ENCODE data around the gene DNLZ. TPM values are rescaled to one million over a fixed set of nuclear protein-coding genes. Genes with fewer than 3 reads are reported as not detected.

Gene DNLZ
- total and polyA plus RNA-seq, 8 donors: 4.2 to 18.8 (median 8.8) TPM

- H3K9me3 ChIP-seq: no peaks in the 10 kb centered on the region
- peaks cover 0 to 20% of the 10 kb centered on the region in 2 donors for H3K36me3 ChIP-seq
- H3K27me3 ChIP-seq: no peaks in the 10 kb centered on the region
- ATAC-seq: no peak
- no peaks in the 10 kb centered on the region for H3K4me1 ChIP-seq
- no peak for TF ChIP-seq CTCF (IDR thresholded peaks at IDR 0.05)
- DNase-seq: no peak
- no peak overlapping the region for H3K4me3 ChIP-seq
- intact Hi-C loops (cut with DNase I): no loop called here
- H3K27ac ChIP-seq: no peak overlapping the region
Measured at GRCh38 chr9:136334541-136334940, 29.0 kb downstream of the DNLZ start.

GRCh38 chr9:136333486-136333885 lies 30.1 kb downstream of the DNLZ start:
- no peak for ATAC-seq
- Histone ChIP-seq H3K27me3 (peaks cover 0 to 6% of the 10 kb centered on the region in 2 donors), H3K4me3 (no peak overlapping the region), H3K36me3 (peaks cover 0 to 20% of the 10 kb centered on the region in 2 donors), H3K4me1 (peaks cover 3 to 7% of the 10 kb centered on the region in 2 donors), H3K27ac (no peak overlapping the region), H3K9me3 (no peaks in the 10 kb centered on the region)
- TF ChIP-seq CTCF (IDR thresholded peaks at IDR 0.05): no peak
- intact Hi-C loops (cut with DNase I): no loop called here
- DNase-seq: no peak

GRCh38 chr9:136333045-136333444 lies 30.5 kb downstream of the DNLZ start:
- peaks cover 0 to 10% of the 10 kb centered on the region in 2 donors for H3K27me3 ChIP-seq
- peaks cover 0 to 20% of the 10 kb centered on the region in 2 donors for H3K36me3 ChIP-seq
- intact Hi-C loops (cut with DNase I): no loop called here
- no peak overlapping the region for H3K27ac ChIP-seq
- ATAC-seq: no peak
- DNase-seq: no peak
- no peaks in the 10 kb centered on the region for H3K9me3 ChIP-seq
- peaks cover 7 to 11% of the 10 kb centered on the region in 2 donors for H3K4me1 ChIP-seq
- no peak for TF ChIP-seq CTCF (IDR thresholded peaks at IDR 0.05)
- no peak overlapping the region for H3K4me3 ChIP-seq

GRCh38 chr9:136332482-136332983 lies 31.0 kb downstream of the DNLZ start:
- Histone ChIP-seq H3K27me3 (peaks cover 0 to 16% of the 10 kb centered on the region in 2 donors), H3K4me1 (peaks cover 10 to 16% of the 10 kb centered on the region in 2 donors), H3K36me3 (peaks cover 0 to 17% of the 10 kb centered on the region in 2 donors), H3K27ac (no peak overlapping the region), H3K4me3 (no peak overlapping the region), H3K9me3 (no peaks in the 10 kb centered on the region)
- intact Hi-C loops (cut with DNase I): no loop called here
- no peak for TF ChIP-seq CTCF (IDR thresholded peaks at IDR 0.05)
- ATAC-seq: no peak
- peak in 1 of 4 donors; percentile 39 for DNase-seq

- H3K4me3 ChIP-seq: no peak overlapping the region
- H3K27ac ChIP-seq: no peak overlapping the region
- H3K9me3 ChIP-seq: no peaks in the 10 kb centered on the region
- H3K36me3 ChIP-seq: peaks cover 0 to 10% of the 10 kb centered on the region in 2 donors
- intact Hi-C loops (cut with DNase I): no loop called here
- no peak for TF ChIP-seq CTCF (IDR thresholded peaks at IDR 0.05)
- no peak for ATAC-seq
- H3K27me3 ChIP-seq: peaks cover 0 to 20% of the 10 kb centered on the region in 2 donors
- peaks cover 12 to 22% of the 10 kb centered on the region in 2 donors for H3K4me1 ChIP-seq
- DNase-seq: peak in 1 of 4 donors; percentile 71
Measured at GRCh38 chr9:136331556-136332481, 31.7 kb downstream of the DNLZ start.
